ENCODE measurements around the gene GDPGP1. TPM values are rescaled to one million over a fixed set of nuclear protein-coding genes. Genes with fewer than 3 reads are reported as not detected.
"Not testable (repeated sequence)": the region's sequence is repeated elsewhere in the genome, so short reads cannot be mapped to it uniquely, and the experiment has no call there.

Gene GDPGP1
- total and polyA plus RNA-seq, 12 donors = 3.0 to 16.3 (median 13.0) TPM

GRCh38 chr15:90266485-90266884 is 32.5 kb downstream of the GDPGP1 start:
- no peak for DNase-seq
- TF ChIP-seq CTCF (IDR thresholded peaks at IDR 0.05) = no peak
- H3K27ac ChIP-seq = peak overlapping the region in 9 of 10 donors; percentile 93 to 99 (median 96)
- peaks cover 0 to 45% (median 19%) of the 10 kb centered on the region in 9 donors for H3K36me3 ChIP-seq
- intact Hi-C loops (cut with DNase I) = loop anchor here in 2 of 10 donors (5.0 kb wide), 1 partner anchor 34 kb away; the partner anchor contains the start of genes CIB1 (in 2 of the 2) and GDPGP1 (in 2 of the 2)
- peaks cover 15 to 72% (median 57%) of the 10 kb centered on the region in 9 donors for H3K4me1 ChIP-seq
- ATAC-seq = no peak
- peak overlapping the region; percentile 62 to 90 (median 84) for H3K4me3 ChIP-seq
- H3K9me3 ChIP-seq = no peaks in the 10 kb centered on the region
- no peaks in the 10 kb centered on the region for H3K27me3 ChIP-seq
- WGBS, 2 donors = 17 to 23% methylated on average over 15 of the region's 15 CpGs

- no peaks in the 10 kb centered on the region for H3K9me3 ChIP-seq
- no peak for TF ChIP-seq CTCF (IDR thresholded peaks at IDR 0.05)
- no peaks in the 10 kb centered on the region for H3K27me3 ChIP-seq
- no peak overlapping the region for H3K27ac ChIP-seq
- H3K4me1 ChIP-seq = peaks cover 15 to 79% (median 65%) of the 10 kb centered on the region in 9 donors
- DNase-seq (no peak), ATAC-seq (no peak)
- H3K36me3 ChIP-seq = peaks cover 0 to 64% (median 21%) of the 10 kb centered on the region in 9 donors
- WGBS, 2 donors = 80 to 90% methylated on average over 1 of the region's 1 CpG
- H3K4me3 ChIP-seq = no peak overlapping the region
- intact Hi-C loops (cut with DNase I) = loop anchor here in 3 of 10 donors (2.0 to 5.0 kb wide), 2 partner anchors 36 kb away; partner anchors contain the start of genes CIB1 (in 3 of the 3) and GDPGP1 (in 2 of the 3)
Observed at GRCh38 chr15:90268415-90268814, 34.4 kb downstream of the GDPGP1 start.

GRCh38 chr15:90270502-90271150 is 36.6 kb downstream of the GDPGP1 start:
- WGBS, 2 donors = 82 to 83% methylated on average over 10 of the region's 10 CpGs
- H3K27me3 ChIP-seq = no peaks in the 10 kb centered on the region
- peaks cover 0 to 84% (median 21%) of the 10 kb centered on the region in 9 donors for H3K36me3 ChIP-seq
- H3K9me3 ChIP-seq = no peaks in the 10 kb centered on the region
- no peak overlapping the region for H3K4me3 ChIP-seq
- H3K4me1 ChIP-seq = peaks cover 15 to 67% (median 57%) of the 10 kb centered on the region in 9 donors
- H3K27ac ChIP-seq = peak overlapping the region in 3 of 10 donors; percentile 22 to 49 (median 31)
- intact Hi-C loops (cut with DNase I) = no loop called here
- TF ChIP-seq CTCF (IDR thresholded peaks at IDR 0.05) = no peak
- no peak for DNase-seq
- ATAC-seq = no peak

- Histone ChIP-seq H3K4me3 (no peak overlapping the region), H3K36me3 (peaks cover 0 to 91% (median 21%) of the 10 kb centered on the region in 9 donors), H3K9me3 (no peaks in the 10 kb centered on the region), H3K4me1 (peaks cover 14 to 64% (median 55%) of the 10 kb centered on the region in 9 donors), H3K27me3 (no peaks in the 10 kb centered on the region), H3K27ac (peak overlapping the region in 7 of 10 donors; percentile 5 to 49 (median 29))
- DNase-seq = no peak
- 40 to 44% methylated on average over 7 of the region's 7 CpGs for WGBS, 2 donors
- ATAC-seq = peak in 5 of 8 donors; percentile 40 to 63 (median 42)
- no peak for TF ChIP-seq CTCF (IDR thresholded peaks at IDR 0.05)
- intact Hi-C loops (cut with DNase I) = no loop called here
Observed at GRCh38 chr15:90271459-90272166, 37.6 kb downstream of the GDPGP1 start.

- WGBS, 2 donors = 96 to 99% methylated on average over 12 of the region's 12 CpGs
- not testable (repeated sequence) for DNase-seq, H3K27ac ChIP-seq
Observed at GRCh38 chr15:90278467-90278866, 44.5 kb downstream of the GDPGP1 start.

GRCh38 chr15:90280743-90281142 is 46.7 kb downstream of the GDPGP1 start:
- H3K27ac ChIP-seq; DNase-seq; H3K27me3 ChIP-seq; H3K4me1 ChIP-seq; ATAC-seq; intact Hi-C loops (cut with DNase I); H3K4me3 ChIP-seq; H3K9me3 ChIP-seq: not testable (repeated sequence)
- 92 to 97% methylated on average over 5 of the region's 5 CpGs for WGBS, 2 donors
- H3K36me3 ChIP-seq = peaks cover 0 to 15% (median 0%) of the 10 kb centered on the region in 9 donors

More at GRCh38 chr15:90278467-90278866, 44.5 kb downstream of the GDPGP1 start:
- intact Hi-C loops (cut with DNase I); H3K4me3 ChIP-seq; H3K9me3 ChIP-seq; ATAC-seq; H3K27me3 ChIP-seq; H3K4me1 ChIP-seq: not testable (repeated sequence)
- H3K36me3 ChIP-seq = peaks cover 0 to 35% (median 4%) of the 10 kb centered on the region in 9 donors

GRCh38 chr15:90281637-90282036 is 47.6 kb downstream of the GDPGP1 start:
- intact Hi-C loops (cut with DNase I); H3K27me3 ChIP-seq; H3K36me3 ChIP-seq; H3K4me1 ChIP-seq; H3K4me3 ChIP-seq; H3K27ac ChIP-seq; H3K9me3 ChIP-seq; DNase-seq; ATAC-seq: not testable (repeated sequence)
- 68 to 86% methylated on average over 6 of the region's 6 CpGs for WGBS, 2 donors

All from heart right ventricle (tissue), 16 donors.